ENCODE data around the gene ADPRHL1. TPM values are rescaled to one million over a fixed set of nuclear protein-coding genes. Genes with fewer than 3 reads are reported as not detected.

Gene ADPRHL1
- total RNA-seq, 1 experiment from 2014 or later: 3.9 TPM

GRCh38 chr13:113425941-113426590 is 27.2 kb downstream of the ADPRHL1 start:
- CTCF ChIA-PET: no interaction called here
- H3K4me1 ChIP-seq (ENCODE audit: insufficient read depth, low read length, poor library complexity, severe bottlenecking): no peaks in the 10 kb centered on the region
- H3K9me3 ChIP-seq (ENCODE audit: low read depth, low read length, poor library complexity, severe bottlenecking): no peaks in the 10 kb centered on the region
- POLR2A ChIA-PET (ENCODE audit: low non-redundant PET): no interaction called here
- TF ChIP-seq EZH2 (IDR thresholded peaks at IDR 0.05; ENCODE audit: borderline replicate concordance, low read depth, low read length, poor library complexity, severe bottlenecking) (no peak), CTCF (conservative IDR thresholded peaks at IDR 0.05; ENCODE audit: low read depth, low read length) (no peak)
- no peaks in the 10 kb centered on the region for H3K36me3 ChIP-seq (ENCODE audit: insufficient read depth, low read length, poor library complexity, severe bottlenecking)
- DNase-seq (ENCODE audit: low spot score): no peak
- intact Hi-C loops (cut with micrococcal nuclease; ENCODE audit: unreplicated experiment): no loop called here
- no peaks in the 10 kb centered on the region for H3K27me3 ChIP-seq (replicated peaks; ENCODE audit: insufficient read depth, low read depth, low read length, poor library complexity)
- no peak overlapping the region for H3K4me3 ChIP-seq (ENCODE audit: low read depth, low read length, poor library complexity, severe bottlenecking)
- no peak overlapping the region for H3K27ac ChIP-seq (ENCODE audit: low read depth, low read length, poor library complexity, severe bottlenecking)
- BruUV-seq (replicated peaks): no TSS peak

GRCh38 chr13:113423520-113424163 is 29.6 kb downstream of the ADPRHL1 start:
- intact Hi-C loops (cut with micrococcal nuclease; ENCODE audit: unreplicated experiment): no loop called here
- Histone ChIP-seq H3K9me3 (ENCODE audit: low read depth, low read length, poor library complexity, severe bottlenecking) (no peaks in the 10 kb centered on the region), H3K27me3 (replicated peaks; ENCODE audit: insufficient read depth, low read depth, low read length, poor library complexity) (no peaks in the 10 kb centered on the region), H3K27ac (ENCODE audit: low read depth, low read length, poor library complexity, severe bottlenecking) (no peak overlapping the region), H3K4me1 (ENCODE audit: insufficient read depth, low read length, poor library complexity, severe bottlenecking) (no peaks in the 10 kb centered on the region), H3K36me3 (ENCODE audit: insufficient read depth, low read length, poor library complexity, severe bottlenecking) (no peaks in the 10 kb centered on the region), H3K4me3 (ENCODE audit: low read depth, low read length, poor library complexity, severe bottlenecking) (no peak overlapping the region)
- TF ChIP-seq CTCF (conservative IDR thresholded peaks at IDR 0.05; ENCODE audit: low read depth, low read length): no peak
- TF ChIP-seq EZH2 (IDR thresholded peaks at IDR 0.05; ENCODE audit: borderline replicate concordance, low read depth, low read length, poor library complexity, severe bottlenecking): no peak
- CTCF ChIA-PET: no interaction called here
- BruUV-seq (replicated peaks): no TSS peak
- POLR2A ChIA-PET (ENCODE audit: low non-redundant PET): no interaction called here
- DNase-seq (ENCODE audit: low spot score): no peak

GRCh38 chr13:113422807-113423519 is 30.3 kb downstream of the ADPRHL1 start:
- Histone ChIP-seq H3K4me3 (ENCODE audit: low read depth, low read length, poor library complexity, severe bottlenecking) (no peak overlapping the region), H3K4me1 (ENCODE audit: insufficient read depth, low read length, poor library complexity, severe bottlenecking) (no peaks in the 10 kb centered on the region), H3K9me3 (ENCODE audit: low read depth, low read length, poor library complexity, severe bottlenecking) (no peaks in the 10 kb centered on the region), H3K27ac (ENCODE audit: low read depth, low read length, poor library complexity, severe bottlenecking) (no peak overlapping the region), H3K27me3 (replicated peaks; ENCODE audit: insufficient read depth, low read depth, low read length, poor library complexity) (no peaks in the 10 kb centered on the region), H3K36me3 (ENCODE audit: insufficient read depth, low read length, poor library complexity, severe bottlenecking) (no peaks in the 10 kb centered on the region)
- BruUV-seq (replicated peaks): no TSS peak
- ChIA-PET CTCF (no interaction called here), POLR2A (ENCODE audit: low non-redundant PET) (no interaction called here)
- TF ChIP-seq EZH2 (IDR thresholded peaks at IDR 0.05; ENCODE audit: borderline replicate concordance, low read depth, low read length, poor library complexity, severe bottlenecking) (no peak), CTCF (conservative IDR thresholded peaks at IDR 0.05; ENCODE audit: low read depth, low read length) (no peak)
- DNase-seq (ENCODE audit: low spot score): no peak
- intact Hi-C loops (cut with micrococcal nuclease; ENCODE audit: unreplicated experiment): no loop called here
